ENCODE data around the gene SDK1. TPM values are rescaled to one million over a fixed set of nuclear protein-coding genes. Genes with fewer than 3 reads are reported as not detected.

SDK1 gene
- total and polyA plus RNA-seq, 2 donors, result 3.2 to 7.8 TPM

DNA sequence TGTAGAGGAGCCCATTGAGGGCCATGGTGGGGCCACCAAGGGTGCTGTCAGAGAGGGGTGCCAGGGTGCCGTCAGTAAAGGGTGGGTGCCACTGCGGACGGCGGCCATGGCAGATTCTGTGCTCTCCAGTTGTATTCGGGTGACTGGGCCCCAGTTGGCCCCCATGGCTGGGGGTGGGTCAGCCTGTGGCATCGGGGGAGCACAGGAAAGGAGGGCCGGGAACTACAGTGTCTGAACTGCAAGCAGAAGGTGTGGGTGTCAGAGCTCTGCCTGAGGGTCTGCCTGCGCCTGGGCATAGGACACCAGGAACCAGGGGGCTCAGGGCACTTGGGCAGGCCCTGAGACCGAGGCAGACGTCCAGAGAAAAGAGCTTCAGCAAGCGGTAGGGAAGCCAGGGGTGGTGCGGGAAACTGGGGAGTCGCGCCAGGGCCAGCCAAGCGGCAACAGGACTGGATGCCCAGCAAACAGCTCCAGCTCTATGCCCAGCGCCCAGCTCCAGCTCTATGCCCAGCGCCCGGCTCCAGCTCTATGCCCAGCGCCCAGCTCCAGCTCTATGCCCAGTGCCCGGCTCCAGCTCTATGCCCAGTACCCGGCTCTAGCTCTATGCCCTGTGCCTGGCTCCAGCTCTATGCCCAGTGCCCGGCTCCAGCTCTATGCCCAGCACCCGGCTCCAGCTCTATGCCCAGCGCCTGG, 878.8 kb downstream of the SDK1 start:
- Histone ChIP-seq H3K4me1 (ENCODE audit: control insufficient read depth in 2 of 2, insufficient read depth in 2 of 2, low read length in 2 of 2) (no peaks in the 10 kb centered on the region), H3K36me3 (ENCODE audit: control insufficient read depth in 2 of 2, insufficient read depth in 2 of 2, low read length in 1 of 2) (no peaks in the 10 kb centered on the region), H3K4me3 (ENCODE audit: low read length in 2 of 2) (no peak overlapping the region), H3K27ac (ENCODE audit: low read depth in 1 of 2, low read length in 1 of 2) (no peak overlapping the region), H3K9me3 (ENCODE audit: control insufficient read depth in 2 of 2, insufficient read depth in 1 of 2, low read length in 1 of 2) (peaks cover 0 to 16% of the 10 kb centered on the region in 2 donors), H3K27me3 (ENCODE audit: control insufficient read depth in 2 of 2, insufficient read depth in 1 of 2, low read length in 1 of 2) (no peaks in the 10 kb centered on the region)
- DNase-seq (ENCODE audit: low read depth in 6 of 9, low spot score in 9 of 9), result no peak
- WGBS, result 94% methylated on average over 24 of the region's 24 CpGs

DNA sequence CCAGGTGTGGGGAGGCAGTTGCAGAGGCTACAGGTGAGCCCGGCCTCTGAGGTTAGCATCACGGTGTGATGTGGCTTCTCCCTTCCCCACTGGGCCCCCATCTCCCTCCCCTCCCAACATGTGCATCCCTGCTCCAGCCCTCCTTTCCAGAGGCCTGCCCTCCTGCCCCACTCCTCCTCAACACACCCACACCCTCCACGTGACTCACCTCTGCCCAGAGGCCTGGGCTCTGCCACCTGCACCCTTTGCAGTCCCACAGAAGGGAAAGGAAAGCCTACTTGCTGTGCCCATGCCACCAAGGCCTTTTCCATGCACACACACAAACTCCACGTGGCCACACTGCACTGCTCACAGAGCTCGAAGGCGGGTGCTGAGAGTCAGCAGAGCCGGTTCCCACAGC, 880.4 kb downstream of the SDK1 start:
- no peaks in the 10 kb centered on the region for H3K36me3 ChIP-seq (ENCODE audit: control insufficient read depth in 2 of 2, insufficient read depth in 2 of 2, low read length in 1 of 2)
- peaks cover 0 to 16% of the 10 kb centered on the region in 2 donors for H3K9me3 ChIP-seq (ENCODE audit: control insufficient read depth in 2 of 2, insufficient read depth in 1 of 2, low read length in 1 of 2)
- no peak overlapping the region for H3K27ac ChIP-seq (ENCODE audit: low read depth in 1 of 2, low read length in 1 of 2)
- no peak overlapping the region for H3K4me3 ChIP-seq (ENCODE audit: low read length in 2 of 2)
- H3K27me3 ChIP-seq (ENCODE audit: control insufficient read depth in 2 of 2, insufficient read depth in 1 of 2, low read length in 1 of 2), result no peaks in the 10 kb centered on the region
- DNase-seq (ENCODE audit: low read depth in 6 of 9, low spot score in 9 of 9), result no peak
- WGBS, result 87% methylated on average over 7 of the region's 7 CpGs
- no peaks in the 10 kb centered on the region for H3K4me1 ChIP-seq (ENCODE audit: control insufficient read depth in 2 of 2, insufficient read depth in 2 of 2, low read length in 2 of 2)

DNA sequence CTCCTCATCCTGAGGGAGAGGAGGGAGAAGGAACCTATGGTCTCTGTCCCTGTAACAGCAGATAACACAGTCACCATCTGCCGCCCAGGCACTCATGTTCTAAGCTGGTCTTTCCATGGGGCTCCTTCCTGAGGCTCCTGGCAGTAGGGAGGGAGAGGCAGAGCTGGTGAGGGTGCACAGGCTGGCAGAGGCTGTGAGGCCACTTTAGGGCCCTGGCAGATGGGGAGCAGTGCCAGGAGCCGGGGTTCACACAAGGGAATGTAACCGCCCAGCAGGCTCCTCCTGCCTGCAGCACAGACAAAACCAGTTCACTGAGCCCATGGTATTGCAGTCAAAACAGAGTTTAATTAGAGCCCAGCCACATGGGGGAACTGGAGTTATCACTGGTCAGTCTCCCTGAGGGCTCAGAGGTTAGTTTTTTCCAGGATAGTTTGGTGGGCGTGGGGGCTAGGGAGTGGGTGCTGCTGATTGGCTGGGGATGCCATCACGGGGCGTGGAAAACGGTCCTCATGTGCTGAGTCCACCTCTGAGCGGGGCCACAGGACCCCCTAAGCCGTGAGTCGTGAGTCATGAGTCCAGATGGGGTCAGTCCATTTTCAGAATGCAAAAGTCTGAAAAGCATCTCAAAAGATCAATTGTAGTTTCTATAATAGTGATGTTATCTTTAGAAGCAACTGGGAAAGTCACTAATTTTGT, 881.7 kb downstream of the SDK1 start:
- 93% methylated on average over 10 of the region's 10 CpGs for WGBS
- H3K4me3 ChIP-seq (ENCODE audit: low read length in 2 of 2), result no peak overlapping the region

DNA sequence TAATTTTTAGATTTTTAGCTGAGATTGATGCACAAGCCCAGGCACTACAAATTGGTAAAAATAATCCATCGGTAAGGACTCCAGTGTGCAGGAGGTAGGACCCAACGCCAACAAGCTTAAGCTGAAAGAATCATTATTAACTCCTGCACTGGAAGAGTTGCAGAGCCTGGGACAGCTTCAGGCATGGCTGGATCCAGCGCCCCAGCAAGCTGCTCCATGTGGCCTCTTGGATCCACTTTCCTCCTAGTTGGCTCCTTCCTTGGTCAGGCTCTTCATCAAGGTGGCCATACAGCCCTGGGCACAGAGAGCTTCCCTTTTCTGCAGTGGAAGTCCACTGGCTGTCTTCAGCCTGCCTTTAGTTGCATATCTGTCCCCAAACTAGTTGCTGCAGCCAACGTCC, 883.6 kb downstream of the SDK1 start:
- Histone ChIP-seq H3K36me3 (ENCODE audit: control insufficient read depth in 2 of 2, insufficient read depth in 2 of 2, low read length in 1 of 2) (no peaks in the 10 kb centered on the region), H3K27ac (ENCODE audit: low read depth in 1 of 2, low read length in 1 of 2) (no peak overlapping the region)
- WGBS, result 91% methylated on average over 4 of the region's 4 CpGs

More for the DNA sequence above, 881.7 kb downstream of the SDK1 start:
- no peak for DNase-seq (ENCODE audit: low read depth in 6 of 9, low spot score in 9 of 9)
- Histone ChIP-seq H3K36me3 (ENCODE audit: control insufficient read depth in 2 of 2, insufficient read depth in 2 of 2, low read length in 1 of 2) (no peaks in the 10 kb centered on the region), H3K27me3 (ENCODE audit: control insufficient read depth in 2 of 2, insufficient read depth in 1 of 2, low read length in 1 of 2) (no peaks in the 10 kb centered on the region), H3K9me3 (ENCODE audit: control insufficient read depth in 2 of 2, insufficient read depth in 1 of 2, low read length in 1 of 2) (peaks cover 0 to 16% of the 10 kb centered on the region in 2 donors), H3K27ac (ENCODE audit: low read depth in 1 of 2, low read length in 1 of 2) (no peak overlapping the region), H3K4me1 (ENCODE audit: control insufficient read depth in 2 of 2, insufficient read depth in 2 of 2, low read length in 2 of 2) (no peaks in the 10 kb centered on the region)

DNA sequence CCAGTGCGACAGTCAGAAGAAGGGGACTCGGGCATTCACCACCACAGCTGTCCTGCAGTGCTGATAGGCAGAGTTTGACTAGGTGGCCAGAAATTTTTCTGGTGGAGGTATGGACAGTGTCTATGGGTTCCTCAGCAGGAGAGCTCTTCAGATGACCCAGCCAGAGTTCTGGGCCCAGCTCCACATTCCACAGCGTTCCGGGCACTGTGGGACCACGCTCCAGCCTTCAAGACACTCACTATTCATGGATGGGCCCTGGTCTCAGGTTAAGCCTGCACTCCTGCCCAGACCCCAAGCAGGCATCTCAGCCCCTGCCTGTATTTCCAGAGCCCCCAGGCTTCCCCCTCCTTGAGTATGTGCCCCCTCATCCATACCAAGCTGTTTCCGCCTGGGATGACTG, 884.1 kb downstream of the SDK1 start:
- Histone ChIP-seq H3K4me3 (ENCODE audit: low read length in 2 of 2) (no peak overlapping the region), H3K36me3 (ENCODE audit: control insufficient read depth in 2 of 2, insufficient read depth in 2 of 2, low read length in 1 of 2) (no peaks in the 10 kb centered on the region), H3K9me3 (ENCODE audit: control insufficient read depth in 2 of 2, insufficient read depth in 1 of 2, low read length in 1 of 2) (peaks cover 0 to 9% of the 10 kb centered on the region in 2 donors), H3K27me3 (ENCODE audit: control insufficient read depth in 2 of 2, insufficient read depth in 1 of 2, low read length in 1 of 2) (no peaks in the 10 kb centered on the region), H3K4me1 (ENCODE audit: control insufficient read depth in 2 of 2, insufficient read depth in 2 of 2, low read length in 2 of 2) (no peaks in the 10 kb centered on the region), H3K27ac (ENCODE audit: low read depth in 1 of 2, low read length in 1 of 2) (no peak overlapping the region)
- no peak for DNase-seq (ENCODE audit: low read depth in 6 of 9, low spot score in 9 of 9)
- 95% methylated on average over 6 of the region's 6 CpGs for WGBS

More for the DNA sequence above, 883.6 kb downstream of the SDK1 start:
- DNase-seq (ENCODE audit: low read depth in 6 of 9, low spot score in 9 of 9), result no peak
- H3K4me3 ChIP-seq (ENCODE audit: low read length in 2 of 2), result no peak overlapping the region
- H3K9me3 ChIP-seq (ENCODE audit: control insufficient read depth in 2 of 2, insufficient read depth in 1 of 2, low read length in 1 of 2), result peaks cover 0 to 9% of the 10 kb centered on the region in 2 donors
- no peaks in the 10 kb centered on the region for H3K27me3 ChIP-seq (ENCODE audit: control insufficient read depth in 2 of 2, insufficient read depth in 1 of 2, low read length in 1 of 2)
- H3K4me1 ChIP-seq (ENCODE audit: control insufficient read depth in 2 of 2, insufficient read depth in 2 of 2, low read length in 2 of 2), result no peaks in the 10 kb centered on the region

DNA sequence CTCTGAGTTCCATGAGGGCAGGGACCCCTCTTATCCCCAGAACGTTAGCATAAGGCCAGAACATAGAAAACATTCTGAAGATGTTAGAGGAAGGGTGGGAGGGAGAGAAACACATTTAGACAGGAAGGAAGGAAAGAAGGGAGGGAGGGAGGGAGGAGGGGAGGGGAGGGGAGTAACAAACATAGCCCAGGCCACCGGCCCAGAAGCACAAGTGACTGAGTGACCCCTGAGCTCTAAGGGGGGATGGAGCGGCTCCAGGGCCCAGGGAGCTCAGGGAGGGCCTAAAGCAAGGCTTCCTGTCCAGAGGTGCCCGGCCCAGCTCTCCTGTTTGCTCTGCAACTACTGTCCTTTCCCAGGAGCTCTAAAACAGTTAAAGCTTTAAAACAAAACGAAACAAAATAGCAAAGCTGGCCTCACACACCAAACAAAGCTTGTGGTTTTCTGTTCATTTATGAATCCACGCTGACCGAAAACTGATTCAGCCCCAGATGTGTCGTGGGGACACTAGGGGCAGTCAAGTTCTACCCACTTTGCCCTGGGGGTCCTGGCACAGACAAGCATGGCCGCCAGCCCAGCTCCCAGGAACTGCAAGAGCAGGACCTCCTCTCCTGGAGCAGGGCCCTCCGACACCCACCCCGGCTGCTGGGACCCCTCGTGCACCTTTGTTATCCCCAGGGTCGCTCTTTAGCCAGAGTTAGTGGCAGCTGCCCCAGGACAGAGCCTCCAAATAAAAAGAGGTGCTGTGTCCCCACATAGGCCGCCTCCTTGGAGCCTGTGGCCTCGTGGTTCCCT, 884.9 kb downstream of the SDK1 start:
- 69% methylated on average over 15 of the region's 15 CpGs for WGBS
- H3K27me3 ChIP-seq (ENCODE audit: control insufficient read depth in 2 of 2, insufficient read depth in 1 of 2, low read length in 1 of 2), result no peaks in the 10 kb centered on the region
- no peaks in the 10 kb centered on the region for H3K4me1 ChIP-seq (ENCODE audit: control insufficient read depth in 2 of 2, insufficient read depth in 2 of 2, low read length in 2 of 2)
- no peak for DNase-seq (ENCODE audit: low read depth in 6 of 9, low spot score in 9 of 9)
- H3K36me3 ChIP-seq (ENCODE audit: control insufficient read depth in 2 of 2, insufficient read depth in 2 of 2, low read length in 1 of 2), result no peaks in the 10 kb centered on the region
- no peak overlapping the region for H3K4me3 ChIP-seq (ENCODE audit: low read length in 2 of 2)
- H3K27ac ChIP-seq (ENCODE audit: low read depth in 1 of 2, low read length in 1 of 2), result no peak overlapping the region
- H3K9me3 ChIP-seq (ENCODE audit: control insufficient read depth in 2 of 2, insufficient read depth in 1 of 2, low read length in 1 of 2), result peaks cover 0 to 4% of the 10 kb centered on the region in 2 donors

DNA sequence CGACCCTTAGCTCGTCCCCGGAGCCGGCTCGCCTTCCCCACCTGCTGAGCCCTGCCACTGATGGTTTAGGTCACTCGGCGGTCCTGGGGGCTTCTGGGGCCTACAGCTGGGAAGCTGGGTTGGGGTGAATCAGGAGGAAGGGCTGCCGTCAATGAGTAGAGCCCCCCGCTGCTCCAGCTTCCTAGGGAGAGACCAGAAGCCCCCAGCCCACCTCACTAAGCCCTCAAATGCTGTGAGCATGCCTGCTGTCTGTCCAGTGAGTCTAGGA, 885.4 kb downstream of the SDK1 start:
- H3K36me3 ChIP-seq (ENCODE audit: control insufficient read depth in 2 of 2, insufficient read depth in 2 of 2, low read length in 1 of 2), result no peaks in the 10 kb centered on the region

DNA sequence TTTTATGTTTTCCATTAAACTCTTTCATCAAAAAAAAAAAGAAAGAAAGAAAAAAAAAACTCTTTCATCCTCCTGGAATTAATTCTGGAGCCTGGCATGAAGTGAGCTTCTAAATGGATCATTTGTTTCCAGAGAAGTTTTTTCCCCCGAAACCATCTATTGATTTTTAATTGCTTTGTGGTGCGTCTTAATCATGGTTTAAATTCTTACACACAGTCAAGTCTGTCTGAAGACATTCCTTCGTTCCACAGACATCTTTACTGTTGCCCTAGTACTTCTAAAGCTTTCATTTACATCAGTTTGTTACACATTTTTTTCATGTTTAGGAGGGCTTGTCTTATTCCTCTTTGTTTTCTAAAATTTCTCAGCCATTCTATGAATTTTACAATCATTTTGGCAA, 887.6 kb downstream of the SDK1 start:
- Histone ChIP-seq H3K4me1 (ENCODE audit: control insufficient read depth in 2 of 2, insufficient read depth in 2 of 2, low read length in 2 of 2) (no peaks in the 10 kb centered on the region), H3K36me3 (ENCODE audit: control insufficient read depth in 2 of 2, insufficient read depth in 2 of 2, low read length in 1 of 2) (no peaks in the 10 kb centered on the region), H3K4me3 (ENCODE audit: low read length in 2 of 2) (no peak overlapping the region), H3K27ac (ENCODE audit: low read depth in 1 of 2, low read length in 1 of 2) (no peak overlapping the region), H3K27me3 (ENCODE audit: control insufficient read depth in 2 of 2, insufficient read depth in 1 of 2, low read length in 1 of 2) (no peaks in the 10 kb centered on the region), H3K9me3 (ENCODE audit: control insufficient read depth in 2 of 2, insufficient read depth in 1 of 2, low read length in 1 of 2) (no peaks in the 10 kb centered on the region)
- WGBS, result 95% methylated on average over 3 of the region's 3 CpGs
- no peak for DNase-seq (ENCODE audit: low read depth in 6 of 9, low spot score in 9 of 9)

More for the DNA sequence above, 885.4 kb downstream of the SDK1 start:
- Histone ChIP-seq H3K27me3 (ENCODE audit: control insufficient read depth in 2 of 2, insufficient read depth in 1 of 2, low read length in 1 of 2) (no peaks in the 10 kb centered on the region), H3K27ac (ENCODE audit: low read depth in 1 of 2, low read length in 1 of 2) (no peak overlapping the region), H3K4me1 (ENCODE audit: control insufficient read depth in 2 of 2, insufficient read depth in 2 of 2, low read length in 2 of 2) (no peaks in the 10 kb centered on the region), H3K9me3 (ENCODE audit: control insufficient read depth in 2 of 2, insufficient read depth in 1 of 2, low read length in 1 of 2) (peaks cover 0 to 2% of the 10 kb centered on the region in 2 donors), H3K4me3 (ENCODE audit: low read length in 2 of 2) (no peak overlapping the region)
- 97% methylated on average over 9 of the region's 9 CpGs for WGBS
- DNase-seq (ENCODE audit: low read depth in 6 of 9, low spot score in 9 of 9), result no peak

DNA sequence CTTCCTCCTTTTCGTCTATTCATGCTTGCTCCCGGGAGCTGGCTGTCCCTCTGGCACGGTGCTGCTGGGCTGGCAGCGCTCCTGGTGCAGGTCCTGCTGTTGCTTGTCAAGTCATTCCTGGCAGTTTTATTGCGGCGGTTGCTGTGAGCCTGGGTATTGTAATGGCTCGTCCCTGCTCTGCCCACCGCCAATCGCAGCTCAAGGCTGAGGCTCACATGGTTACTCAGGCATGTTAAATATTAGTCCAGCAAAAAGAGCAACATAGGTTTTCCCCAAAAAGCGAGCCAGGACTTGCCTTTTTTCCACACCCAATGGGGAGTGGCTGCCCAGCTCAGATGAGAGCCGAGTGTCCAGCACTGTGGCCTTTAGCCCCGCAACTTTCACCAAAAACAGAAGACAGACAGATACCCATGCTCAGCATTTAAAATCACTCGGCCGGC, 888.1 kb downstream of the SDK1 start:
- DNase-seq (ENCODE audit: low read depth in 6 of 9, low spot score in 9 of 9), result no peak
- H3K27ac ChIP-seq (ENCODE audit: low read depth in 1 of 2, low read length in 1 of 2), result no peak overlapping the region
- no peaks in the 10 kb centered on the region for H3K9me3 ChIP-seq (ENCODE audit: control insufficient read depth in 2 of 2, insufficient read depth in 1 of 2, low read length in 1 of 2)
- H3K4me3 ChIP-seq (ENCODE audit: low read length in 2 of 2), result no peak overlapping the region
- no peaks in the 10 kb centered on the region for H3K4me1 ChIP-seq (ENCODE audit: control insufficient read depth in 2 of 2, insufficient read depth in 2 of 2, low read length in 2 of 2)
- H3K36me3 ChIP-seq (ENCODE audit: control insufficient read depth in 2 of 2, insufficient read depth in 2 of 2, low read length in 1 of 2), result no peaks in the 10 kb centered on the region
- WGBS, result 73% methylated on average over 14 of the region's 14 CpGs
- H3K27me3 ChIP-seq (ENCODE audit: control insufficient read depth in 2 of 2, insufficient read depth in 1 of 2, low read length in 1 of 2), result no peaks in the 10 kb centered on the region

Data from thymus (tissue), 11 donors.